Measurements from ENCODE around the gene RPUSD1.

Gene RPUSD1

DNA sequence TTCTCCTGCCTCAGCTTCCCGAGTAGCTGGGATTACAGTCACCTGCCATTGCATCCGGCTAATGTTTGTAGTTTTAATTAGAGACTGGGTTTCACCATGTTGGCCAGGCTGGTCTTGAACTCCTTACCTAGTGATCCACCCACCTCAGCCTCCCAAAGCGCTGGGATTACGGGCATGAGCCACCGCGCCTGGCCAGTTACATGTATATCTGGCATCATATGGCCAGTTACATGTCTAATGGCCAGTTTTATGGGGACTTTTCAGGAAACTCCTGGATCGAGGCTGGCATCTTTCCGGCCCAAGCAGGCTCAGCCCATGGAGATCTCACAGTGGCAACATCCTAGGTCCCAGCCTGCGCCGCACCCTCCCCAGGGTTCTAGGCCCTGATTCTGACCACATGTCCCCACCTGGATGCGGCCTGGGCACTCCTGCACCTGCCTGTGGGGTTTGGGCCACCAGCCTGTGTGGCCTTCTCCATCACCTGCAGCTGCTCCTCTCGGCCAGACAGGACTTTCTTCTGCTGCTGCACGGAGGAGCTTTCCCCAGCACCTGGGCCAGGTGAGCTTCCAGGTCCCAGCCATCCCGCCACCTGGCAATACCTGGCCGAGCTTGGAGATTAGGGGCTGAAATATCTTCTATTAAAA is 46.1 kb downstream of the RPUSD1 start:
- DNase-seq, result no peak

DNA sequence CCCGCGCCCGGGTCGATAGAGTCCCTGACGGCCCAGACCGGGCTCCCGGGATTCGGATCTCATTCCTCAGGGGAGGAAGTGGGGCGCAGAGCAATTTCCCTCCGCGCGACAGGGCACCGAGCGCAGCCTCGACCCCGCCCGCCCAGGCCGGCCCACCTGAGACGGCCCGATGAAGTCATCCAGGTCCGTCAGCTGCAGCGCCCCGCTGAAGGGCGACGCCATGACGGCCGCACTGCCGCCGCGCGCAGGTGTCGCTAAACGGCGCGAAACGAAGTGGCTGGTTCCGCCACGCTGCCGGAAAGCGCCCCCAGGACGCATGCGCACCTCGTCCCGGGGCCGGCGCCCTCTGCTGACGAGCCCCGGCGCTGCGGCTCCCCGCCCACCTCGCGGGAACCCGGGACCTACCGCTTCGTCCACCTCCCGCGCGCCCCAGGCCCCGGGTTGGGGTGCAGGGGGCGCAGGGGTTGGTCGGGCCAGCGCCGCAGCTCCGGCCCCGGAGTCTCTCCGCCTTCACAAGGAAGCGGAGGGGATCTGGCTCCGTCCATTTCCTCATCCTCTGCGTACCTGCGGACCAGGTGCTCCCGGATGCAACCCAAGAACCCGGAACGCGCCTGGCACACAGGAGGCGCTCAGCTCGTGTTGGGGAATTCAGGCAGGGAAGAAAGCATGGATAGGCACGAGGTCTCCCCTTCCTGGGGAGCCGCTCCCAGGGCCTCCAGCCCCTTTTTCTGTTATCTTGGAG is 47.2 kb downstream of the RPUSD1 start, which contains the start of gene CIAO3:
TSS of gene CIAO3 (minus strand) at position 234 of the 742 bp plus-strand sequence. CDS start at position 222, 12 bp downstream.
- DNase-seq, result peak; percentile 86

DNA sequence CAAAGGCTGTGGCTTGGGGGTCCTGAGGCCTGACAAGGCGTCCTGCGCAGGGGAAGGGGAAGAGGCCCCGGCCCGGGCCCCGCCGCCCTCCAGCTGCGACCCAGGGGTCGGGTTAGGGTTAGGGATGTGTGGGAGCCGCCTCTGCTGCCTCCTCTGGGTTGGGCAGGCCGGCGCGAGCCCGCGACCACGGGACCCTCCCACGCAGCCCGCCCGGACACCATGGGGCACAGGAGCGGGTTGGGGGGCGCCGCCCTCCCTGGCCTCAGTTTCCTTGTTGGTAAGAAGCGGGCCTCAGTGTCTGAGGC is 47.8 kb downstream of the RPUSD1 start:
- DNase-seq, result no peak

DNA sequence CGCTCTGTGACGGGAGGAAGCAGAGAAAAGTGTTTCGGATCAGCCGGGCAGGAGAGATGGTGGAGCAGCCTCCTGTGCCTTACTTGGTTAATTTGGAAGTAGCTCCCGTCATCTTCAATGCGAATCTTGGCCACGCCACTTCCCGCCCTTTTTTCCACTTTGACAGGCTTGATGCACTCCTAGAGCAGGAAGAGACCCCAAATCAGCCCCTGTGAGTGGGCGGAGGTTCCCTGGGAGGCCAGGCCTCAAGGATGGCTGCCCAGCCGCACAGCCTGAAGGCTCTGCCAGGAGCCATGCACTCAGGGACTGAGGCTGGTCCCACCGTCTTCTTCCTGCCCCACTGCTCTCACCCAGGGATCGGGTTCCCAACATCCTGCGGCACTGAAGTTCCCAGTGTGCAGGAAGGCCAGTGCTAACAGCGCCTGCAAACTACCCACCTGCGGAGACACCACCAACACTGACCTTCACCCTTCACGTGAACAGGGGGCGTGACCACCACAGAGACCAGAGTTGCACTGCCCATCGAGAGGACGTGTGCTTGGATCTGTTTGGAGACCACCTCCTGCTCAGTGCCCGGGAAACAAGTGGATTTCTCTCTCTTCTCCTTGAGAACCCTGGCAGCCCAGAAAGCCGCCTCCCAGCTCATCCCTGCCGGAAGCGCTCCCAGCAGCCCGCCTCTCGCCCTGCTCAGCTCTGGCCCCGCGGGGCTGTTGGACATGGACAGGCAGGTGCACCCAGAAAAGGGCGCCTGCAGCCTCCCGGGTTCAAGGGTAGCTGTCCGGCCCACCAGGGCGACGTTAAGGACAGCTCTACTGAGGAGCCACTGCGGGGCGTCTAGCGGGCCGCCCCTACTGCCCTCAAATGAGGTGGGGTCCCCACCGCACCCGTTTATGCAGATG is 48.4 kb downstream of the RPUSD1 start:
- DNase-seq, result no peak

- no peak for DNase-seq
Measured at GRCh38 chr16:736936-737481, 51.2 kb downstream of the RPUSD1 start.

DNA sequence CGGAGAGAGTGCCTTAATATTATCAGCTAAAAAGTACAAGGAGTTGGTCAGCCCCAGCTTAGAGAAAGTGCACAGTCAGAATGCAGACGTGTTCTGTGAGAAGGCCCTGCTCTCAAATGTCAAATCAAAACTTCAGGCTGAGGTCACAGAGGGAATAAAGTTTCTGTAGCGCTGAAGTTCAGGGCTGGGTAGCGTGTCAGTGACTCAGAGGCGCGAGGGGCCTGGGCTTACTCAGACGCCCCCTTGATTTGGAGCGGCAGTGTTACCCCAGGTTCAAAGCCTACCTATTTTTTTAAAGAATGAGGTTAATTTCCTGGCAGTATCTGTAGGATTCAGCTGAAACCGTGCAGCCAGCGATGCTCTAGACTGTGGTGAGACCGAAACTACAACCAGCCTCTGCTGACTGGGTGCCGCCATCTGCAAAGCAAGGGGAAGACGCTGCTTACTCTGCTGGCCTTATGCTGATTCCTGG is 52.2 kb downstream of the RPUSD1 start:
- no peak for DNase-seq

- DNase-seq, result no peak
Measured at GRCh38 chr16:734981-735881, 53.0 kb downstream of the RPUSD1 start.

Measured in fibroblast of upper back skin (primary cell).